Adrenal gland (tissue), 12 donors: ENCODE measurements around the gene CHRNA10. TPM values are rescaled to one million over a fixed set of nuclear protein-coding genes. Genes with fewer than 3 reads are reported as not detected.

Experiments
- DNase-seq, 7 donors: peaks; one replicate each; pipeline ENCODE4 v3.0.0-alpha.2; 2019 to 2020
- H3K27ac ChIP-seq, 5 donors: fragments of 200-600 bp; sonication (generic) in 4 of 5; 1 replicate in 3 of 5; 2 replicates in 2 of 5; pipeline versions ENCODE4 v1.5.1 to v1.8.0; 2016 to 2020; ENCODE audit warnings: mild to moderate bottlenecking in 1 of 5
- H3K27me3 ChIP-seq: fragments of 200-600 bp; 2 replicates; pipeline ENCODE4 v1.8.0; 2021
- H3K36me3 ChIP-seq, 2 donors: fragments of 200-600 bp; replicated peaks in 1 of 2; 1 replicate in 1 of 2; 2 replicates in 1 of 2; pipeline versions ENCODE4 v1.5.1 to v1.8.0; 2018 to 2022
- H3K4me1 ChIP-seq, 2 donors: fragments of 200-600 bp; replicated peaks in 1 of 2; 1 replicate in 1 of 2; 2 replicates in 1 of 2; pipeline versions ENCODE4 v1.5.1 to v1.8.0; 2018 to 2021
- H3K4me3 ChIP-seq, 4 donors: fragments of 200-600 bp; sonication (generic) in 3 of 4; one replicate each; pipeline ENCODE4 v1.5.1; 2016 to 2018
- H3K9me3 ChIP-seq, 3 donors: fragments of 200-600 bp; sonication (generic) in 1 of 3; replicated peaks in 1 of 3; 1 replicate in 2 of 3; 2 replicates in 1 of 3; pipeline versions ENCODE4 v1.5.1 to v1.8.0; 2016 to 2021
- POLR2A ChIP-seq, 2 donors: fragments of 450-650 bp; IDR thresholded peaks; one replicate each; pipeline ENCODE4 v1.6.1; 2017; ENCODE audit warnings: antibody characterized with exemption in 2 of 2, mild to moderate bottlenecking in 2 of 2, moderate library complexity in 1 of 2
- WGBS, 4 donors: extraction: QIAGEN DNeasy Blood & Tissue Kit in 2 of 4; methylation state at CpG; one replicate each; pipeline versions ENCODE4 v1.1.5 to v1.1.7; 2013 to 2017; 5-methylcytosine and 5-hydroxymethylcytosine counted together
- intact Hi-C, 2 donors: fragments of 100-400 bp; cut with DNase I; formaldehyde crosslinking; loops; one replicate each; pipeline versions ENCODE4 v1.14.1 to v1.15.0; 2022 to 2023
- polyA plus RNA-seq, 3 donors: library from polyadenylated mRNA; stranded (reverse); fragments of 200-250 nt in 2 of 3; fragments of 350-450 nt in 1 of 3; fragmentation: Illumina TruSeq in 1 of 3; extraction: RNeasy Lipid Tissue Mini Kit (QIAGEN cat#74804) in 1 of 3; gene quantifications; one replicate each; pipeline ENCODE4 v1.2.3, GENCODE V29; 2013 to 2014
- small RNA-seq, 2 donors: library from RNA; depleted of rRNA; stranded (forward); fragments of <200 nt; gene quantifications; one replicate each; pipeline ENCODE3, GENCODE V24; 2016
- total RNA-seq, 9 donors: library from RNA; depleted of rRNA in 4 of 9; stranded (reverse); fragments of >200 nt in 4 of 9; fragments of 120-200 nt in 1 of 9; fragmentation: NEBNext Ultra II Directional in 1 of 9; extraction: Animal tissue kit (Norgen Biotek cat#: 25700) in 1 of 9; gene quantifications; one replicate each; pipeline versions ENCODE4 v1.1.0 to v1.2.4, GENCODE V29; 2013 to 2023
- TF ChIP-seq, protein P1 (sequence below), 6 experiments: fragments of 450-650 bp in 4 of 6; fragments of 200-600 bp in 2 of 6; sonication (generic) in 1 of 6; IDR thresholded peaks; 1 replicate in 5 of 6; 2 replicates in 1 of 6; pipeline versions ENCODE4 v1.5.1 to v1.8.0; 2016 to 2021; ENCODE audit warnings: antibody characterized with exemption in 6 of 6, mild to moderate bottlenecking in 2 of 6, moderate library complexity in 1 of 6
- donor health status: healthy with polysubstance abuse.
- donor health status: Bipolar disorder and iron deficiency.
- donor health status: DM: yes; HTN: yes; CAD: no.
- donor health status: DM: no; HTN: no; CAD: no.
- donor health status: DM: no; HTN: no; CAD: no.
- donor health status: DM: yes; HTN: yes; CAD: no.

The CHRNA10 gene
- total and polyA plus RNA-seq, 12 donors: 0.13 to 3.0 (median 0.81) TPM; not detected in 2

DNA sequence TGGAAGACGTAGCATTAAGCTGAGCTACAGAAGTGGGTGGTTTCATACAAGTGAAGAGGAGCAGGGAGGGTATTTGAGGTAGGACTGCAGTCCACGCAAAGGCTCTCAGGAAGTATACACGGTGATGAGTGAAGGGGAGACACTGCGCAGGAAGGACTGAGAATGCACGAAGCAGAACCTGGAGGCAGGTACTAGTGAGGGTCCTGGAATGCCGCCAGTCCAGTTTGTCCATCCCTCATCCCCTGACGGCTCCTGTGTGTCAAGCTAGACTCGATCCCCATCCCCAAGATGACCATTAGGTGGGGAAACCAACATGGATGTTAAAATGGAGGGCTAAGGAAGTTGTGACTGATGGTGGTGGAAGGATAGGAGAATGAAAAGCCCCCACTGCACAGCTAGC is 53.2 kb downstream of the CHRNA10 start:
- H3K4me3 ChIP-seq: no peak overlapping the region
- no peaks in the 10 kb centered on the region for H3K36me3 ChIP-seq
- H3K27ac ChIP-seq: no peak overlapping the region
- no peaks in the 10 kb centered on the region for H3K27me3 ChIP-seq
- TF ChIP-seq, protein P1, sequence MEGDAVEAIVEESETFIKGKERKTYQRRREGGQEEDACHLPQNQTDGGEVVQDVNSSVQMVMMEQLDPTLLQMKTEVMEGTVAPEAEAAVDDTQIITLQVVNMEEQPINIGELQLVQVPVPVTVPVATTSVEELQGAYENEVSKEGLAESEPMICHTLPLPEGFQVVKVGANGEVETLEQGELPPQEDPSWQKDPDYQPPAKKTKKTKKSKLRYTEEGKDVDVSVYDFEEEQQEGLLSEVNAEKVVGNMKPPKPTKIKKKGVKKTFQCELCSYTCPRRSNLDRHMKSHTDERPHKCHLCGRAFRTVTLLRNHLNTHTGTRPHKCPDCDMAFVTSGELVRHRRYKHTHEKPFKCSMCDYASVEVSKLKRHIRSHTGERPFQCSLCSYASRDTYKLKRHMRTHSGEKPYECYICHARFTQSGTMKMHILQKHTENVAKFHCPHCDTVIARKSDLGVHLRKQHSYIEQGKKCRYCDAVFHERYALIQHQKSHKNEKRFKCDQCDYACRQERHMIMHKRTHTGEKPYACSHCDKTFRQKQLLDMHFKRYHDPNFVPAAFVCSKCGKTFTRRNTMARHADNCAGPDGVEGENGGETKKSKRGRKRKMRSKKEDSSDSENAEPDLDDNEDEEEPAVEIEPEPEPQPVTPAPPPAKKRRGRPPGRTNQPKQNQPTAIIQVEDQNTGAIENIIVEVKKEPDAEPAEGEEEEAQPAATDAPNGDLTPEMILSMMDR (IDR thresholded peaks at IDR 0.05): no peak
- TF ChIP-seq POLR2A (IDR thresholded peaks at IDR 0.05): no peak
- H3K9me3 ChIP-seq: no peaks in the 10 kb centered on the region
- intact Hi-C loops: no loop called here
- 80 to 92% (median 83%) methylated on average over 7 to 8 of the region's 8 CpGs for WGBS, 4 donors
- no peak for DNase-seq
- H3K4me1 ChIP-seq: no peaks in the 10 kb centered on the region

DNA sequence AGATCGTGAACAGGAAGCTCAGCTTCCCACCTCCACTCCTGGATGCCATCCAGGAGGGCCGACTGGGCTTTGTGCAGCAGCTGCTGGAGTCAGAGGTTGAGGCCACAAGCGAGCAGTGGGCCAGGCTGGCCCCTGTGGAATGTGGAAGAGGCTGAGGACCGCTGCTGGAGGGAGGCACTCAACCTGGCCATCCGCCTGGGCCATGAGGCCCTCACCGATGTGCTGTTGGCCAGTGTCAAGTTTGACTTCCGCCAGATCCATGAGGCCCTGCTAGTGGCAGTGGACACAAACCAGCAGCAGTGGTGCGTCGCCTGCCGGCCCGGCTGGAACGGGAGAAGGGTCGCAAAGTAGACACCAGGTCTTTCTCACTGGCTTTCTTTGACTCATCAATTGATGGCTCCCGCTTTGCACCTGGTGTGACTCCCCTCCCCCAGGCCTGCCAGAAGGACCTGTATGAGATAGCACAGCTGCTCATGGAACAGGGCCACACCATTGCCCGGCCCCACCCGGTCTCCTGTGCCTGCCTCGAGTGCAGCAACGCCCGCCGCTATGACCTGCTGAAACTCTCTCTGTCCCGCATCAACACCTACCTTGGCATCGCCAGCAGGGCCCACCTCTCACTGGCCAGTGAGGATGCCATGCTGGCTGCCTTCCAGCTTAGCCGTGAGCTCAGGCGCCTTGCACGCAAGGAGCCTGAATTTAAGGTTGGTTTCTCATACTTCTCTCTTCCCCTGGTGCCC is 54.3 kb downstream of the CHRNA10 start:
- intact Hi-C loops: no loop called here
- TF ChIP-seq, protein P1 (IDR thresholded peaks at IDR 0.05): no peak
- TF ChIP-seq POLR2A (IDR thresholded peaks at IDR 0.05): no peak
- no peak for DNase-seq
- Histone ChIP-seq H3K36me3 (no peaks in the 10 kb centered on the region), H3K9me3 (no peaks in the 10 kb centered on the region), H3K4me1 (no peaks in the 10 kb centered on the region), H3K27me3 (no peaks in the 10 kb centered on the region), H3K4me3 (no peak overlapping the region), H3K27ac (no peak overlapping the region)
- 78 to 95% (median 81%) methylated on average over 20 to 25 of the region's 25 CpGs for WGBS, 4 donors

GRCh38 chr11:3615998-3616397 is 55.2 kb downstream of the CHRNA10 start:
- intact Hi-C loops: no loop called here
- TF ChIP-seq POLR2A (IDR thresholded peaks at IDR 0.05): no peak
- TF ChIP-seq, protein P1 (IDR thresholded peaks at IDR 0.05): no peak
- Histone ChIP-seq H3K4me3 (no peak overlapping the region), H3K27ac (no peak overlapping the region), H3K9me3 (no peaks in the 10 kb centered on the region), H3K4me1 (no peaks in the 10 kb centered on the region), H3K27me3 (no peaks in the 10 kb centered on the region), H3K36me3 (no peaks in the 10 kb centered on the region)
- no peak for DNase-seq
- 81 to 91% (median 87%) methylated on average over 6 of the region's 6 CpGs for WGBS, 4 donors

Small RNA genes within 50 kb of the gene (small RNA-seq; reads per million reads assigned to genes)
- 0 reads per million in 2 donors for gene RF00019
- 0 reads per million in 2 donors for gene RNU6-1143P

Other genes starting within 250 kb of the CHRNA10 start
- gene ART5, start 29.4 kb downstream of the CHRNA10 start, total RNA-seq: under 1 TPM in 5 of 9 donors, not detected in 4; 0.28 to 0.78 (median 0.46) TPM
- gene ART5, start 29.4 kb downstream of the CHRNA10 start, polyA plus RNA-seq: under 1 TPM in 2 of 3 donors, not detected in 1; 0.13 to 0.15 TPM
- gene ART1, start 26.3 kb downstream of the CHRNA10 start, total RNA-seq: 1 to 10 TPM in 1 of 9 donors, under 1 TPM in 3, not detected in 5; 0.46 to 5.2 (median 0.53) TPM
- gene ART1, start 26.3 kb downstream of the CHRNA10 start, polyA plus RNA-seq: not detected
- 100 to 1,000 TPM in 2 of 9 donors, 10 to 100 TPM in 7; 49.7 to 226 (median 58.2) TPM for gene NUP98, start 126.2 kb upstream of the CHRNA10 start, total RNA-seq
- gene NUP98, start 126.2 kb upstream of the CHRNA10 start, polyA plus RNA-seq: 10 to 100 TPM; 14.6 to 58.9 (median 28.5) TPM
- gene PGAP2, start 137.2 kb upstream of the CHRNA10 start, total RNA-seq: 10 to 100 TPM in 8 of 9 donors, 1 to 10 TPM in 1; 4.6 to 32.5 (median 19.2) TPM
- gene PGAP2, start 137.2 kb upstream of the CHRNA10 start, polyA plus RNA-seq: 10 to 100 TPM; 17.2 to 44.0 (median 21.9) TPM
- gene RHOG, start 169.6 kb upstream of the CHRNA10 start, total RNA-seq: 10 to 100 TPM; 21.4 to 91.2 (median 53.7) TPM
- 10 to 100 TPM; 28.7 to 49.4 (median 38.4) TPM for gene RHOG, start 169.6 kb upstream of the CHRNA10 start, polyA plus RNA-seq
- 10 to 100 TPM in 8 of 9 donors, 1 to 10 TPM in 1; 7.8 to 44.1 (median 34.4) TPM for gene STIM1, start 184.3 kb upstream of the CHRNA10 start, total RNA-seq
- 10 to 100 TPM; 13.4 to 23.0 (median 17.2) TPM for gene STIM1, start 184.3 kb upstream of the CHRNA10 start, polyA plus RNA-seq